Central memory CD4-positive, alpha-beta T cell (primary cell): Measurements from ENCODE around the gene SPOCK1.
"Not testable (repeated sequence)": the region's sequence is repeated elsewhere in the genome, so short reads cannot be mapped to it uniquely, and the experiment has no call there.

Source experiments
- DNase-seq: peaks from one replicate; pipeline ENCODE4 v3.0.0; 2022

SPOCK1 gene

GRCh38 chr5:137393196-137393993, 105.7 kb downstream of the SPOCK1 start:
- no peak for DNase-seq

- DNase-seq = no peak
Observed at GRCh38 chr5:137392261-137392660, 106.9 kb downstream of the SPOCK1 start.

GRCh38 chr5:137391044-137391443, 108.1 kb downstream of the SPOCK1 start:
- DNase-seq = not testable (repeated sequence)

- no peak for DNase-seq
Observed at GRCh38 chr5:137389042-137389441, 110.1 kb downstream of the SPOCK1 start.

- DNase-seq = no peak
Observed at GRCh38 chr5:137385064-137385463, 114.1 kb downstream of the SPOCK1 start.

- no peak for DNase-seq
Observed at GRCh38 chr5:137383909-137384308, 115.2 kb downstream of the SPOCK1 start.

- DNase-seq = no peak
Observed at GRCh38 chr5:137381555-137381954, 117.6 kb downstream of the SPOCK1 start.

GRCh38 chr5:137379555-137380286, 119.4 kb downstream of the SPOCK1 start:
- no peak for DNase-seq

GRCh38 chr5:137375741-137376526, 123.2 kb downstream of the SPOCK1 start:
- no peak for DNase-seq

GRCh38 chr5:137374110-137374714, 124.9 kb downstream of the SPOCK1 start:
- no peak for DNase-seq

- DNase-seq = no peak
Observed at GRCh38 chr5:137372773-137373160, 126.4 kb downstream of the SPOCK1 start.

- DNase-seq = no peak
Observed at GRCh38 chr5:137372016-137372772, 126.9 kb downstream of the SPOCK1 start.

GRCh38 chr5:137370096-137371071, 128.7 kb downstream of the SPOCK1 start:
- no peak for DNase-seq

GRCh38 chr5:137368651-137369050, 130.5 kb downstream of the SPOCK1 start:
- DNase-seq = no peak

- DNase-seq = no peak
Observed at GRCh38 chr5:137367951-137368350, 131.2 kb downstream of the SPOCK1 start.

- DNase-seq = no peak
Observed at GRCh38 chr5:137366526-137366925, 132.6 kb downstream of the SPOCK1 start.

- DNase-seq = no peak
Observed at GRCh38 chr5:137365126-137365865, 133.8 kb downstream of the SPOCK1 start.

- DNase-seq = no peak
Observed at GRCh38 chr5:137361280-137361679, 137.8 kb downstream of the SPOCK1 start.

GRCh38 chr5:137360607-137361006, 138.5 kb downstream of the SPOCK1 start:
- no peak for DNase-seq

GRCh38 chr5:137359941-137360340, 139.2 kb downstream of the SPOCK1 start:
- no peak for DNase-seq
